ENCODE data around the gene CMTM7.

- TF ChIP-seq CTCF (IDR thresholded peaks at IDR 0.05; ENCODE audit: low read depth, low read length) (no peak), POLR2A (IDR thresholded peaks at IDR 0.05; ENCODE audit: extremely low read depth, insufficient read length) (no peak), MAX (IDR thresholded peaks at IDR 0.05; ENCODE audit: low read depth, low read length) (no peak), MYC (IDR thresholded peaks at IDR 0.05; ENCODE audit: low read depth, low read length) (no peak)
Measured at GRCh38 chr3:32450426-32450825, 58.8 kb downstream of the CMTM7 start.
